ENCODE results near the gene PPP1R2.

DNA sequence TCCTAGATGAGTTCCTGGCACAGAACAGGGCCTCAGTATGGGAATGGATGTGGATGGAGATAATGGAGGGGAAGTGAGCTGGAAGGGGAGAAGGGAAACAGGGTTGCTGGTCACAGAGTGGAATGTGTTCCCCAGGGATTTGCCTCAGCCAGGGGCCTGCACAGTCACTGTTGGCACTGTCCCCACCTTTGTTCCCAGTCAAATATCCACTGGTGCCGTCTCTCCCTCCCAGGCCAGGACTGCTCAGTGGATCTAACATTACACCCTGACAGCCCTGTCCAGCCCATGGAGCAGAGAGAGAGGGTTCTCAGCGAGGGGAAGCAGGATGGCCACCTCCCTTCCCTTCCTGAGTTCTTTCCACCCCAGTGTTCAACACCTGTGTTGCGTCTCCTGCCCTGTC lies 1.5 kb upstream of the PPP1R2 start:
- TF ChIP-seq GATA3 (IDR thresholded peaks at IDR 0.05; ENCODE audit: low read depth, low read length): no peak
- no peak for TF ChIP-seq GATA2 (IDR thresholded peaks at IDR 0.05; ENCODE audit: low read depth, low read length)

Measured in SH-SY5Y (cell line).